ENCODE measurements around the gene POLR2B. TPM values are rescaled to one million over a fixed set of nuclear protein-coding genes. Genes with fewer than 3 reads are reported as not detected.

The POLR2B gene
- total RNA-seq, 1 experiment from 2014 or later, result 129 TPM

DNA sequence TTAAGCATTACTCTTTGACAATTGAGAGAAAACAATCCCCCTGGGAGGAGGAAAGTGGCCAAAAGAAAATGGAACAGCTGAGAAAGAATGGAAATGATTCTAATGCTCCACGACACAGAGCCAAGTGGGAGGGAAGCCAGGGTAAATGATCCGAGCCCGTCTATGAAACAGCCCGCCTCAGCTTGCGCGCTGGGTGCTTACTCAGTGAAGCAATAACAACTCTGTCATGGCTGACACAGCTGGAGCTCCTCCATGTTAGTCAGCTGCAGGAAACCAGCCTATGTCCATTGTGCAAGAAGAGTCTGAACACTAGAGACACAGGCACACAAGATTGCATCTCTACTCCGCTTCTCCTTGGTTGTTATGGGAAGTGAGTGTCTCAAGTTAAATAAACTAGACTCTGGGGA lies 20.6 kb upstream of the POLR2B start:
- intact Hi-C loops (cut with micrococcal nuclease), result no loop called here
- no peaks in the 10 kb centered on the region for H3K27me3 ChIP-seq (ENCODE audit: insufficient read depth, low read length)
- H4K20me1 ChIP-seq (ENCODE audit: insufficient read depth), result no peaks in the 10 kb centered on the region
- no peak overlapping the region for H2AFZ ChIP-seq (ENCODE audit: low read depth, low read length, poor library complexity, severe bottlenecking)
- H3K9ac ChIP-seq (ENCODE audit: low read length), result no peak overlapping the region
- peaks cover under 1 to 5% of the 10 kb centered on the region in 2 experiments; a peak in 2 of 4 replicates for H3K36me3 ChIP-seq (ENCODE audit: control insufficient read depth in 1 of 2, insufficient read depth in 2 of 2, low read length in 2 of 2)
- H3K9me3 ChIP-seq (ENCODE audit: control insufficient read depth in 1 of 2, insufficient read depth in 1 of 2, low read depth in 1 of 2, low read length in 2 of 2), result no peaks in the 10 kb centered on the region
- no peaks in the 10 kb centered on the region for H3K9me2 ChIP-seq (ENCODE audit: insufficient read depth)
- TF ChIP-seq RAD21 (IDR thresholded peaks at IDR 0.05; ENCODE audit: low read depth), result no peak
- TF ChIP-seq, protein P1, sequence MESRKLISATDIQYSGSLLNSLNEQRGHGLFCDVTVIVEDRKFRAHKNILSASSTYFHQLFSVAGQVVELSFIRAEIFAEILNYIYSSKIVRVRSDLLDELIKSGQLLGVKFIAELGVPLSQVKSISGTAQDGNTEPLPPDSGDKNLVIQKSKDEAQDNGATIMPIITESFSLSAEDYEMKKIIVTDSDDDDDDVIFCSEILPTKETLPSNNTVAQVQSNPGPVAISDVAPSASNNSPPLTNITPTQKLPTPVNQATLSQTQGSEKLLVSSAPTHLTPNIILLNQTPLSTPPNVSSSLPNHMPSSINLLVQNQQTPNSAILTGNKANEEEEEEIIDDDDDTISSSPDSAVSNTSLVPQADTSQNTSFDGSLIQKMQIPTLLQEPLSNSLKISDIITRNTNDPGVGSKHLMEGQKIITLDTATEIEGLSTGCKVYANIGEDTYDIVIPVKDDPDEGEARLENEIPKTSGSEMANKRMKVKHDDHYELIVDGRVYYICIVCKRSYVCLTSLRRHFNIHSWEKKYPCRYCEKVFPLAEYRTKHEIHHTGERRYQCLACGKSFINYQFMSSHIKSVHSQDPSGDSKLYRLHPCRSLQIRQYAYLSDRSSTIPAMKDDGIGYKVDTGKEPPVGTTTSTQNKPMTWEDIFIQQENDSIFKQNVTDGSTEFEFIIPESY (IDR thresholded peaks at IDR 0.05; ENCODE audit: extremely low read depth, insufficient replicate concordance, low read length), result no peak
- no peak for TF ChIP-seq JUND (IDR thresholded peaks at IDR 0.05)
- no peak for TF ChIP-seq REST (IDR thresholded peaks at IDR 0.05; ENCODE audit: low read depth)
- no peak for TF ChIP-seq EZH2 (IDR thresholded peaks at IDR 0.05)
- H3K4me3 ChIP-seq (replicated peaks in 1 of 2; ENCODE audit: low read depth in 1 of 2, low read length in 2 of 2), result no peak overlapping the region
- no peaks in the 10 kb centered on the region for H3K79me2 ChIP-seq (ENCODE audit: insufficient read depth, low read length)
- H3K27ac ChIP-seq (ENCODE audit: low read depth, low read length), result no peak overlapping the region
- no TSS peak for BruUV-seq (replicated peaks)
- POLR2A ChIA-PET, result interaction anchor here (0.5 kb wide), 1 partner anchor 450 kb away, joined by 3 read pairs; no protein-coding TSS in a partner anchor
- H3K4me2 ChIP-seq (ENCODE audit: low read length), result no peak overlapping the region
- no peak for ATAC-seq
- DNase-seq (ENCODE audit: low read depth, low spot score), result no peak
- RAD21 ChIA-PET (ENCODE audit: low non-redundant PET in 1 of 2, low total read pairs in 2 of 2, uncharacterized antibody in 2 of 2, unreplicated experiment in 2 of 2), result no interaction called here
- H3K4me1 ChIP-seq (ENCODE audit: control insufficient read depth in 1 of 2, insufficient read depth in 2 of 2, low read length in 2 of 2), result no peaks in the 10 kb centered on the region
- CTCF ChIA-PET, result no interaction called here
